Measurements from ENCODE around the gene SLC8B1.

SLC8B1 gene

DNA sequence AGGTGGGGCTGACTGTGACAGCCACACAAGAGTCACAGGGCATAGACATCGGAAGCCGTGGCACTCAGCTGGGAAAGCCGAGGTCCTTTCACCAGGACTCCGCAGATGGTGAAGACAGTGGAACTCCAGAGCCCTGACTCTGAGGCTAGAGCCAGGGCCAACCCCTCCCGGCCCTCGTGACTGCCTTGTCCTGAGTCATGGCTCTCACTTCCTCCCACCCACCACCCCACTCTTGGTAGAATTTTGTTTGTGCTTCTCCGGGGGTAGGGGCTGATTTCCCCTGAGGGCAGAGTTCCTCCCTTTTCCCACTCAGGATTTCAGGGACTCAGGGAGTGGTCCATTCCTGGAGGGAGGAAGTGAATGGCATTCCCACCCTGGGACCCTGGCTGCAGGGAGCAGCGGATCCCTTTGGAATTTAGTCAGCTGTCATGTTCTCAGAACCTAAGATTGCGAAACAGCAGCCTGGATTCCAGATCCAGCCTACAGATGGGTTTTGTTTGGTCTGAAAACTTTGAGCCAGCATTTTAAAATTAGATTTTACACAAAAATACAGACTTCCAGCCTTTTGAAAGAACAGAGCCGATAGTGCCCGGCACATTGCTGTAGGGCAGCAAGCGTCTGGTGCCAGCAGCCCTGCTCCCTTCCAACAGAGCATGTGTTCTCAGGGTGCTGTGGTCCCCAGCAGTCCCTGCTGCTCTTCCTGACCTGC lies 62.9 kb downstream of the SLC8B1 start:
- WGBS (ENCODE audit: insufficient coverage, insufficient read length), result no CpG with 5 or more reads among the region's 12 CpGs
- Histone ChIP-seq H3K36me3 (ENCODE audit: control insufficient read depth, insufficient read depth, low read length) (0 out of 2 replicates have a peak, but pooled peaks cover 5% of the 10 kb centered on the region), H3K27ac (ENCODE audit: low read length) (no peak overlapping the region), H3K4me3 (ENCODE audit: low read length) (no peak overlapping the region), H3K4me1 (ENCODE audit: control insufficient read depth, insufficient read depth, low read length) (no peaks in the 10 kb centered on the region), H3K9me3 (ENCODE audit: control insufficient read depth, insufficient read depth, low read length) (no peaks in the 10 kb centered on the region), H3K27me3 (ENCODE audit: control insufficient read depth, insufficient read depth, low read length) (no peaks in the 10 kb centered on the region)
- DNase-seq (ENCODE audit: low read depth, low spot score), result no peak

DNA sequence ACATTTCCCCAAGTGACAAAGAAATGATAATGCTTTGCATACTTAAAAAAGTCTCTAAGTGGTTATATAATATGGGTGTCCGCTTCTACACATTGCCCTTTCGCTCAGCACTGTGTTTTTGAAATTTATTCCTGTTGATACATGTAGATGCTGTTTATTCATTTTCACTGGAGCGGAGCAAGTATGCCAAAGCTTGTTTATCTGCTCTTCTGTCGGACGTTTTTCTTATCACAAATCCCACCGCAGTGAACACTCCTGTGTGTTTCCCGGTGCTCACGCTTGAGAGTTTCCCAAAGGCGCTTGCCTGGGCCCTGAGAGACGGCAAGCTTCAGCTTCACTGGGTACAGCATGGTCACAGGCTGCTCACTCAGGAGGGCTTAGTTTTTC lies 63.5 kb downstream of the SLC8B1 start:
- no peak for DNase-seq (ENCODE audit: low read depth, low spot score)
- no peaks in the 10 kb centered on the region for H3K27me3 ChIP-seq (ENCODE audit: control insufficient read depth, insufficient read depth, low read length)
- no peak overlapping the region for H3K27ac ChIP-seq (ENCODE audit: low read length)
- H3K4me1 ChIP-seq (ENCODE audit: control insufficient read depth, insufficient read depth, low read length), result no peaks in the 10 kb centered on the region
- WGBS (ENCODE audit: insufficient coverage, insufficient read length), result no CpG with 5 or more reads among the region's 10 CpGs
- 0 out of 2 replicates have a peak, but pooled peaks cover 5% of the 10 kb centered on the region for H3K36me3 ChIP-seq (ENCODE audit: control insufficient read depth, insufficient read depth, low read length)
- H3K9me3 ChIP-seq (ENCODE audit: control insufficient read depth, insufficient read depth, low read length), result no peaks in the 10 kb centered on the region
- no peak overlapping the region for H3K4me3 ChIP-seq (ENCODE audit: low read length)

DNA sequence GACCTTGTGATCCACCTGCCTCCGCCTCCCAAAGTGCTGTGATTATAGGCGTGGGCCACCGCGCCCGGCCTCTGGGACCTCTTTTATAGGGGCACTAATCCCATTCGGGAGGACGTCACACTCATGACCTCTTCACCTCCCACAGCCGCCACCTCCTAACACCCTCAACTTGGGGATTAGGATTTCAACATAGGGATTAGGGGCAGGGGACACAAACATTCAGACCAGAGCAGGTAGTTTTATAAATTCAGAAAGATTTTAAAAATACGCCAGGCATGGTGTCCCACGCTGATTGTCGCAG lies 64.2 kb downstream of the SLC8B1 start:
- no CpG with 5 or more reads among the region's 11 CpGs for WGBS (ENCODE audit: insufficient coverage, insufficient read length)
- H3K4me1 ChIP-seq (ENCODE audit: control insufficient read depth, insufficient read depth, low read length), result no peaks in the 10 kb centered on the region
- DNase-seq (ENCODE audit: low read depth, low spot score), result no peak

DNA sequence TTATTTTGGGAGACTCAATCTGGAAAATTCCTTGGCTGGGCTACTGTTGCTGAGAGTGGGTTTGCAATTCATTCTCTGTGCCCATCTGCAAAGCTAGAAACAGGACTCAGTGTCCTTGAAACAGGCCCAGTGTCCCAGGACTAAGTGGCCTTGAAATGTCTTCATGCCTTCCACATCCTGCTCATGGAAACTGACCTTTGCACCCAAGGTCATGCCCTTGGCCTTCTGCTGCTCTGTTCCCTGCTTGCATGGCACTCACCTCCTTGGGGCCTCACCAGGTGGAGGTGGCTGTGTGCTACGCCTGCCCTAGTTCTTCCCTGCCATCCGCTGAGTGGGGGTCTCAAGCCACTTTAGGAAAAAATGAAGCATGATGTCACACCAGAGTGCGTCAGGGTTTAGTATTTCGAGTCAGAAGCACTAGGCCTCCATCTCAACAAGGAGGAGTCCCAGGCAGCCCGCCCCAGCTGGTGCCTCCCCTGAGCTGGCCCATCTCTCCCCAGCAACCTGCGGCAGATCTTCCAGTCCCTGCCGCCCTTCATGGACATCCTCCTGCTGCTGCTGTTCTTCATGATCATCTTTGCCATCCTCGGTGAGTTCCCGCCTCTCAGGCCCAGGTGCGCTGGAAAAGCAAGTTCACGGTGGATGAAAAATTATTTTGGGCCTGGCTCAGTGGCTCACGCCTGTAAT lies 65.5 kb downstream of the SLC8B1 start:
- Histone ChIP-seq H3K27ac (ENCODE audit: low read length) (no peak overlapping the region), H3K27me3 (ENCODE audit: control insufficient read depth, insufficient read depth, low read length) (no peaks in the 10 kb centered on the region), H3K4me1 (ENCODE audit: control insufficient read depth, insufficient read depth, low read length) (no peaks in the 10 kb centered on the region), H3K4me3 (ENCODE audit: low read length) (no peak overlapping the region), H3K9me3 (ENCODE audit: control insufficient read depth, insufficient read depth, low read length) (no peaks in the 10 kb centered on the region), H3K36me3 (ENCODE audit: control insufficient read depth, insufficient read depth, low read length) (0 out of 2 replicates have a peak, but pooled peaks cover 5% of the 10 kb centered on the region)
- DNase-seq (ENCODE audit: low read depth, low spot score), result no peak
- no CpG with 5 or more reads among the region's 12 CpGs for WGBS (ENCODE audit: insufficient coverage, insufficient read length)

More for the DNA sequence above, 64.2 kb downstream of the SLC8B1 start:
- H3K9me3 ChIP-seq (ENCODE audit: control insufficient read depth, insufficient read depth, low read length), result no peaks in the 10 kb centered on the region
- no peaks in the 10 kb centered on the region for H3K27me3 ChIP-seq (ENCODE audit: control insufficient read depth, insufficient read depth, low read length)
- H3K36me3 ChIP-seq (ENCODE audit: control insufficient read depth, insufficient read depth, low read length), result 0 out of 2 replicates have a peak, but pooled peaks cover 5% of the 10 kb centered on the region
- H3K27ac ChIP-seq (ENCODE audit: low read length), result no peak overlapping the region
- H3K4me3 ChIP-seq (ENCODE audit: low read length), result no peak overlapping the region

DNA sequence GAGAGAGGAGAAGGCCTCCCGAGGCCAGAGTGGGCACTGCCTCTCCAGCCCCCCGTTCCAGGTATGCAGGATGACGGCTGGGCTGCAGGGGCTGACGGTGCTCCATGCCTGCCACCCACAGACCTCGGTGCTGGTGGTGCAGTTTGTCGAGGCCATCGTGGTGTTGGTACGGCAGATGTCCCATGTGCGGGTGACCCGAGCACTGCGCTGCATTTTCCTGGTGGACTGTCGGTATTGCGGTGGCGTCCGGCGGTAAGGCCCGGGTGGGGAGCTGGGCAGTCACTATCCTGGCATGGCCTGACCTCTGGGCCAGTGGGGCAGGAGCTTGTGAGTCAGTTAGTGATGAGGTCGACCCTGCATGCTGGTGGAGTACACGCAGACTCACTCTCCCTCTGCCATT lies 66.3 kb downstream of the SLC8B1 start:
- H3K27ac ChIP-seq (ENCODE audit: low read length), result no peak overlapping the region
- no peaks in the 10 kb centered on the region for H3K4me1 ChIP-seq (ENCODE audit: control insufficient read depth, insufficient read depth, low read length)
- no peaks in the 10 kb centered on the region for H3K27me3 ChIP-seq (ENCODE audit: control insufficient read depth, insufficient read depth, low read length)
- H3K4me3 ChIP-seq (ENCODE audit: low read length), result no peak overlapping the region
- no peak for DNase-seq (ENCODE audit: low read depth, low spot score)
- H3K36me3 ChIP-seq (ENCODE audit: control insufficient read depth, insufficient read depth, low read length), result 0 out of 2 replicates have a peak, but pooled peaks cover 5% of the 10 kb centered on the region
- no CpG with 5 or more reads among the region's 19 CpGs for WGBS (ENCODE audit: insufficient coverage, insufficient read length)
- no peaks in the 10 kb centered on the region for H3K9me3 ChIP-seq (ENCODE audit: control insufficient read depth, insufficient read depth, low read length)

DNA sequence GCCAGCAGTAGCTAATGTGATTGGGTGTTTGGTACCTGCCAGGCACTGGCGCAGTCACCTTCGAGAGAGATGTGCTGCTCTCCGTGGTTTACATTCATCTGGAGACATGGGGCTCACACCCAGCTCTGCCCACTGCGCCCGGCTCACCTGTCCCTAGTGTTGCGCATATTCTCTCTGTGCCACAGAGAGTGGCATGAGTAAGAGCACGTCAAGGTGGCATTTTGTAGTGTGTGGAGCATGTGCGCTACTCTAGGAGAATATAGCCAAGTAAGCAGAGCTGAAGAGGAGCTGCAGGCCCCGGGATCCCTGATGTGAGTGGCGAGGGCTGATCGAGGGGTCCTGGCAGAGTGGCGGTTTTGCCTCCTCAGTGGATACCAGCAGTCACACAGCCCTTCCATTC lies 66.8 kb downstream of the SLC8B1 start:
- Histone ChIP-seq H3K4me1 (ENCODE audit: control insufficient read depth, insufficient read depth, low read length) (no peaks in the 10 kb centered on the region), H3K9me3 (ENCODE audit: control insufficient read depth, insufficient read depth, low read length) (no peaks in the 10 kb centered on the region), H3K27ac (ENCODE audit: low read length) (no peak overlapping the region), H3K4me3 (ENCODE audit: low read length) (no peak overlapping the region), H3K27me3 (ENCODE audit: control insufficient read depth, insufficient read depth, low read length) (no peaks in the 10 kb centered on the region), H3K36me3 (ENCODE audit: control insufficient read depth, insufficient read depth, low read length) (0 out of 2 replicates have a peak, but pooled peaks cover 3% of the 10 kb centered on the region)
- WGBS (ENCODE audit: insufficient coverage, insufficient read length), result no CpG with 5 or more reads among the region's 12 CpGs
- DNase-seq (ENCODE audit: low read depth, low spot score), result no peak

DNA sequence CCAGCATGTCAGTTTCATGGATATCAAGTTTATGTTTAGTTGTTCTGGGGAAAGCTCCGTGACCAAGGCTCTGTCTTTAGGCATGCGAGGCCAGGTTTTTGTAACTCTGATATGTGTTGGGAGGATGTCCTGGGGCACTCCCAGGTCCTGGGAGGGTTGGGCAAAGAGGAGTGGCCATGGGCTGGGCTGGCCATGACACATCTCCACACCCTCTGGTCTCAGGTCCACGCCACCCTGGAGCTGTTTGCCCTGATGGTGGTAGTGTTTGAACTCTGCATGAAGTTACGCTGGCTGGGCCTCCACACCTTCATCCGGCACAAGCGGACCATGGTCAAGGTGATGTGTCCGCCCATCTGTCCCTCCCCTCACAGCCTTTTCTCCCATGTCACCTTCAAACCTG lies 67.3 kb downstream of the SLC8B1 start:
- H3K9me3 ChIP-seq (ENCODE audit: control insufficient read depth, insufficient read depth, low read length), result no peaks in the 10 kb centered on the region
- no peaks in the 10 kb centered on the region for H3K27me3 ChIP-seq (ENCODE audit: control insufficient read depth, insufficient read depth, low read length)
- no peaks in the 10 kb centered on the region for H3K4me1 ChIP-seq (ENCODE audit: control insufficient read depth, insufficient read depth, low read length)
- no peak overlapping the region for H3K4me3 ChIP-seq (ENCODE audit: low read length)
- no peak for DNase-seq (ENCODE audit: low read depth, low spot score)
- WGBS (ENCODE audit: insufficient coverage, insufficient read length), result no CpG with 5 or more reads among the region's 7 CpGs
- 0 out of 2 replicates have a peak, but pooled peaks cover 3% of the 10 kb centered on the region for H3K36me3 ChIP-seq (ENCODE audit: control insufficient read depth, insufficient read depth, low read length)
- no peak overlapping the region for H3K27ac ChIP-seq (ENCODE audit: low read length)

DNA sequence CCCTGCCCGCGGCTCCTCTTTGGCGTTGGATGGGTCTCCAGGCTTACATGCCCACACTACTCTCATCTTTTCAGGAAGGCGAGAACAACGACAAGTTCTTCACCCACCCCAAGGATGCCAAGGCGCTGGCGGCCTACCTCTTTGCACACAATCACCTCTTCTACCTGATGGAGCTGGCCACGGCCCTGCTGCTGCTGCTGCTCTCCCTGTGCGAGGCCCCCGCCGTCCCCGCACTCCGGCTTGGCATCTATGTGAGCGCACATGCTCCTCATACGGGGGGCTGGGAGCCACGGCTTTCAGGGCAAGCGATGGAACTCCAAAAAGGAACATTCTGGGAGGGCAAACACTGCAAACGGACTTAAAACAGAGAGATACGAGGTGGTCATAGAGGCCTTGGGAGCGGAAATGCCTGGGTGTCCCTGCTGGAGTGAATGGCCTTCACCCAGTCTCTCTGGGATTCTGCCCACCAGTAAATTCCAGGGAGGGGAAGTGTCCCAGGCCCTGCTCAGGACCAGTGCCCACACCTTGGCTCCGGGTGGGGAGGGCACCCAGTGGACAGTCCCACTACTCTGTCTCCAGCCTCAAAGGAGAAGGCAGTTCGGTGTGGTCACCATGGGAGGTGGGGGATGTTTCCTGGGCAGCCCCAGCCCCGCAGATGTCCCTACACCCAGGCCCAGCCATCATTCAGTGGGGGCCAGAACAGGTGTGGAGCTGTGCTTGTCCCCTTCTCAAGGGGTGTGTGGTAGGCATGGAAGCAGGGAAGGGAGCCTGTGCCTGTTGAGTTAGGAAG lies 68.6 kb downstream of the SLC8B1 start:
- Histone ChIP-seq H3K4me1 (ENCODE audit: control insufficient read depth, insufficient read depth, low read length) (no peaks in the 10 kb centered on the region), H3K27me3 (ENCODE audit: control insufficient read depth, insufficient read depth, low read length) (no peaks in the 10 kb centered on the region), H3K4me3 (ENCODE audit: low read length) (no peak overlapping the region), H3K9me3 (ENCODE audit: control insufficient read depth, insufficient read depth, low read length) (no peaks in the 10 kb centered on the region), H3K36me3 (ENCODE audit: control insufficient read depth, insufficient read depth, low read length) (0 out of 2 replicates have a peak, but pooled peaks cover 3% of the 10 kb centered on the region), H3K27ac (ENCODE audit: low read length) (no peak overlapping the region)
- no peak for DNase-seq (ENCODE audit: low read depth, low spot score)
- no CpG with 5 or more reads among the region's 23 CpGs for WGBS (ENCODE audit: insufficient coverage, insufficient read length)

DNA sequence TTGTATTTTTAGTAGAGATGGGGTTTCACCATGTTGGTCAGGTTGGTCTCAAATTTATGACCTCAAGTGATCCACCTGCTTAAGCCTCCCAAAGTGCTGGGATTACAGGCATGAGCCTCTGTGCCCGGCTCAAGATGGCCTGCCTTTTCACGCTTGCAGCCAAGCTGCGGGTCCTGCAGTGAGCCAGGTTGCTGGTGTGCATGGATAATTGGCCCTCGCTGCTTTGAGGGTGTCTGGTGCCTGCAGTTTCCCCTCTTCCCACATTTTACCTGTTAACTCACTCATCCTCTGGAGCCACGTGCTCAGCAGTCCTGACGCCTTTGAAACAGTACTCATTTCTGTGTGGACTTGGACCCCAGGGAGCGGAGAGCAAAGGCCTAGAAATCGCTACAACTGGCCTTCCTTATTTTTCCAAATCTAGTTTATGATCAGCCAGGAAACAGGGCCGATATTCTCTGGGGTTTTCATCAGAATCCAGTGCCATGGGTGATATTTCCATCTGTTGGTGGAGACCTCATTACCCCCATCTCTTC lies 71.4 kb downstream of the SLC8B1 start:
- Histone ChIP-seq H3K27ac (ENCODE audit: low read length) (no peak overlapping the region), H3K36me3 (ENCODE audit: control insufficient read depth, insufficient read depth, low read length) (no peaks in the 10 kb centered on the region)
- WGBS (ENCODE audit: insufficient coverage, insufficient read length), result no CpG with 5 or more reads among the region's 9 CpGs

DNA sequence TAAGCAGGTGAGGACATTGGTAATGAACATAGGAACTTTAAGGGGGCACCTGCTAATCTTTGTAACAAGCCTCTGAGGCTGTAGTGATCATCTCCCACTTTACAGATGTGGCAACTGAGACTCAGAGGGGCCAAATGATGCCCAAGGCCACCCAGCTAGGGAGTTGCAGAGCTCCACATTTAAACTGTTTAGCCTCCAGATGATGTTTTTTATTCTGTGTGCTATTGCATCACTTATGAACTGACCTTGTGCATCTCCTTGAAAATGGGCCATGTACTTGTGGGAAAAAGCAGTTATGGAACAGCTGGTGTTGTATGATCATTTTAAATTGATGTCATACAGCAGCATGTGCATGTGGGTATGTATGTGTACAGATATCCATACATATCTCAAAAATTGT lies 72.2 kb downstream of the SLC8B1 start:
- Histone ChIP-seq H3K4me1 (ENCODE audit: control insufficient read depth, insufficient read depth, low read length) (peaks cover 2% of the 10 kb centered on the region; the same call in 1 of the 2 replicates), H3K4me3 (ENCODE audit: low read length) (no peak overlapping the region), H3K27ac (ENCODE audit: low read length) (no peak overlapping the region), H3K27me3 (ENCODE audit: control insufficient read depth, insufficient read depth, low read length) (no peaks in the 10 kb centered on the region), H3K9me3 (ENCODE audit: control insufficient read depth, insufficient read depth, low read length) (no peaks in the 10 kb centered on the region), H3K36me3 (ENCODE audit: control insufficient read depth, insufficient read depth, low read length) (no peaks in the 10 kb centered on the region)
- DNase-seq (ENCODE audit: low read depth, low spot score), result no peak

More for the DNA sequence above, 71.4 kb downstream of the SLC8B1 start:
- no peak for DNase-seq (ENCODE audit: low read depth, low spot score)
- Histone ChIP-seq H3K4me3 (ENCODE audit: low read length) (no peak overlapping the region; the same call in 1 of the 2 replicates), H3K4me1 (ENCODE audit: control insufficient read depth, insufficient read depth, low read length) (peaks cover 2% of the 10 kb centered on the region; the same call in 1 of the 2 replicates), H3K27me3 (ENCODE audit: control insufficient read depth, insufficient read depth, low read length) (no peaks in the 10 kb centered on the region), H3K9me3 (ENCODE audit: control insufficient read depth, insufficient read depth, low read length) (no peaks in the 10 kb centered on the region)

Data from iPS DF 6.9 (cell line).